AG04450 (cell line): Measurements from ENCODE around the gene ZBTB39. TPM values are rescaled to one million over a fixed set of nuclear protein-coding genes. Genes with fewer than 3 reads are reported as not detected.
"Not testable (repeated sequence)": the region's sequence is repeated elsewhere in the genome, so short reads cannot be mapped to it uniquely, and the experiment has no call there.

Experiments
- CTCF ChIA-PET: fragments of 300-600, 350-600 bp; formaldehyde crosslinking; extraction: SDS; loops from one replicate; lab custom pipeline; 2022; ENCODE audit warnings: antibody characterized with exemption, inconsistent platforms; lab: Charles Lee
- POLR2A ChIA-PET: fragments of 350-600 bp; formaldehyde crosslinking; extraction: SDS; loops from one replicate; lab custom pipeline; 2021; ENCODE audit warnings: antibody characterized with exemption, inconsistent platforms; lab: Yijun Ruan, JAX
- DNase-seq: peaks from one replicate; pipeline ENCODE4 v3.0.0-alpha.2; 2011; ENCODE audit warnings: low read depth, low spot score
- H3K27ac ChIP-seq: one replicate; pipeline ENCODE4 v1.5.1; 2012; ENCODE audit warnings: low read depth, low read length, control low read depth
- H3K27me3 ChIP-seq: one replicate; pipeline ENCODE4 v1.6.0; 2012; ENCODE audit warnings: low read length; ENCODE audit not compliant: control insufficient read depth, insufficient read depth
- H3K4me3 ChIP-seq: 2 replicates; pipeline ENCODE4 v1.5.1; 2011; ENCODE audit warnings: mild to moderate bottlenecking, low read depth, low read length, control low read depth
- H3K9me3 ChIP-seq: 2 replicates; pipeline ENCODE4 v1.5.1; 2012; ENCODE audit warnings: low read length; ENCODE audit not compliant: control insufficient read depth, insufficient read depth
- polyA plus RNA-seq: library from polyadenylated mRNA; depleted of rRNA; stranded (reverse); fragments of >200 nt; gene quantifications from 2 replicates; pipeline ENCODE4 v1.2.3, GENCODE V29; 2011
- TF ChIP-seq, protein P1 (sequence below): IDR thresholded peaks from 2 replicates; pipeline ENCODE4 v1.5.1; 2011; ENCODE audit warnings: low read depth, low read length, control low read depth, inconsistent platforms

ZBTB39 gene
- polyA plus RNA-seq, 1 experiment, result 6.4 TPM

DNA sequence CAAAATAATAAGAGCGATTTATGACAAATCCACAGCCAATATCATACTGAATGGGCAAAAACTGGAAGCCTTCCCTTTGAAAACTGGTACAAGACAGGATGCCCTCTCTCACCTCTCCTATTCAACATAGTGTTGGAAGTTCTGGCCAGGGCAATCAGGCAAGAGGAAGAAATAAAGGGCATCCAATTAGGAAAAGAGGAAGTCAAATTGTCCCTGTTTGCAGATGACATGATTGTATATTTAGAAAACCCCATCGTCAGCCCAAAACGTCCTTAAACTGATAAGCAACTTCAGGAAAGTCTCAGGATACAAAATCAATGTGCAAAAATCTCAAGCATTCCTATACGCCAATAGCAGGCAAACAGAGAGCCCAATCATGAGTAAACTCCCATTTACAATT, 44.1 kb downstream of the ZBTB39 start:
- H3K4me3 ChIP-seq, H3K9me3 ChIP-seq, POLR2A ChIA-PET, H3K27me3 ChIP-seq, H3K27ac ChIP-seq, DNase-seq, CTCF ChIA-PET: not testable (repeated sequence)

DNA sequence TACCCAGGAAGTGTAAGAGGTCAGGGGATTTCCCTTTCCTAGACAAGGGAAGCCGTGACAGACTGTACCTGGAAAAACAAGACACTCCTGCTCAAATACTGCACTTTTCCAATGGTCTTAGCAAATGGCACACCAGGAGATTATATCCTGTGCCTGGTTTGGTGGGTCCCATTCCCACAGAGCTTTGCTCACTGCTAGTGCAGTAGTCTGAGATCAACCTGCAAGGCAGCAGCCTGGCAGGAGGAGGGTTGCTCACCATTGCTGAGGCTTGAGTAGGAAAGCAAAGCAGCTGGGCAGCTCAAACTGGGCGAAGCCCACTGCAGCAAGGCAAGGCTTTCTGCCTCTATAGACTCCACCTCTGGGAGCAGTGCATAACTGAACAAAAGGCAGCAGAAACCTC, 47.9 kb downstream of the ZBTB39 start:
- TF ChIP-seq, protein P1, sequence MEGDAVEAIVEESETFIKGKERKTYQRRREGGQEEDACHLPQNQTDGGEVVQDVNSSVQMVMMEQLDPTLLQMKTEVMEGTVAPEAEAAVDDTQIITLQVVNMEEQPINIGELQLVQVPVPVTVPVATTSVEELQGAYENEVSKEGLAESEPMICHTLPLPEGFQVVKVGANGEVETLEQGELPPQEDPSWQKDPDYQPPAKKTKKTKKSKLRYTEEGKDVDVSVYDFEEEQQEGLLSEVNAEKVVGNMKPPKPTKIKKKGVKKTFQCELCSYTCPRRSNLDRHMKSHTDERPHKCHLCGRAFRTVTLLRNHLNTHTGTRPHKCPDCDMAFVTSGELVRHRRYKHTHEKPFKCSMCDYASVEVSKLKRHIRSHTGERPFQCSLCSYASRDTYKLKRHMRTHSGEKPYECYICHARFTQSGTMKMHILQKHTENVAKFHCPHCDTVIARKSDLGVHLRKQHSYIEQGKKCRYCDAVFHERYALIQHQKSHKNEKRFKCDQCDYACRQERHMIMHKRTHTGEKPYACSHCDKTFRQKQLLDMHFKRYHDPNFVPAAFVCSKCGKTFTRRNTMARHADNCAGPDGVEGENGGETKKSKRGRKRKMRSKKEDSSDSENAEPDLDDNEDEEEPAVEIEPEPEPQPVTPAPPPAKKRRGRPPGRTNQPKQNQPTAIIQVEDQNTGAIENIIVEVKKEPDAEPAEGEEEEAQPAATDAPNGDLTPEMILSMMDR, result no peak
- Histone ChIP-seq H3K27me3 (peaks cover 21% of the 10 kb centered on the region), H3K4me3 (no peak overlapping the region), H3K27ac (no peak overlapping the region), H3K9me3 (peaks cover 9% of the 10 kb centered on the region; the same call in 1 of the 2 replicates)
- ChIA-PET POLR2A (no interaction called here), CTCF (no interaction called here)
- no peak for DNase-seq

DNA sequence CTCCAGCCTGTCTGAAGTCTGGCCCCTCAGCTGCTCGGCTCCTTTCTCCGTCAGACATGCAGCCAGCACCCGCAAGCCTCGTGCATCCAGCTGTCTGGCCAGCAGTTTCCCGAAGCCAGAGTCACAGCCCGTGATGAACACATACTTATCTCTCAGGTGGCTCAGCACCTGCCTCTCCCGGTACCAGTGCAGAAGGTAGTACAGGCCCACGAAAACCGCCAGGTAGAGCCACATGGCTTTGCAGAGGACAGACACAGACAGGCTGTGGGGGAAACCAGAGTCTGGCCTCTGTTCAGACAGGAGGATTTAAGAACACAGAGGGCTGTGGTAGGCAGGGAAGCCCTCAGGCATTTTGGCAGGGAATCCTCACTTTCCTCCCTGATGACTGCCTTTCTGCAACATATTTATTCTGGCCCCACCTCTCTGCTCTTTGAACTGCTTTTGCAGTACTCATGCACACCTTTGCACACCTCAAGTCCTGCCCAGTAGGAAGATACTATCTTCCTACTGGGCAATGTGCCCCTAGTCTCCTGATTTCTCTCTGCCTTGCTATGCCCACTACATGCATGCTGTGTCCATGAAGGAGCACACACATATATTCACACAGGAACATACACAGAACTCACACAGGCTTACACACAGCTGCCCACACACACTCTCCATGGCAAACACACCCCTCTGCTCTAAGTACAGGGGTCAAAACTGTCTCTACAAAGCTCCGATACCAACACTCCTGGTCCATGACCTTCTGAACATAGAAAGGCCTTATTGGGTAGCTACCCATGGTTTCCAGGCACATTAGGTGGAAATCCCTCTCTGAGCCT, 48.9 kb downstream of the ZBTB39 start, which contains the start of gene RDH16:
Gene RDH16, minus strand, starts transcription at position 380 of the 824 bp plus-strand sequence. Its CDS starts 146 bp downstream, at position 234.
- no peak for DNase-seq
- H3K27me3 ChIP-seq, result peaks cover 25% of the 10 kb centered on the region
- ChIA-PET CTCF (interaction anchor here (0.6 kb wide), 1 partner anchor 11 kb away, joined by 3 read pairs; no protein-coding TSS in a partner anchor), POLR2A (no interaction called here)
- no peak within 1 kb of the TSS for H3K27ac ChIP-seq
- TF ChIP-seq, protein P1, result no peak
- H3K9me3 ChIP-seq, result peaks cover 9% of the 10 kb centered on the region; the same call in 1 of the 2 replicates
- H3K4me3 ChIP-seq, result no peak within 1 kb of the TSS

DNA sequence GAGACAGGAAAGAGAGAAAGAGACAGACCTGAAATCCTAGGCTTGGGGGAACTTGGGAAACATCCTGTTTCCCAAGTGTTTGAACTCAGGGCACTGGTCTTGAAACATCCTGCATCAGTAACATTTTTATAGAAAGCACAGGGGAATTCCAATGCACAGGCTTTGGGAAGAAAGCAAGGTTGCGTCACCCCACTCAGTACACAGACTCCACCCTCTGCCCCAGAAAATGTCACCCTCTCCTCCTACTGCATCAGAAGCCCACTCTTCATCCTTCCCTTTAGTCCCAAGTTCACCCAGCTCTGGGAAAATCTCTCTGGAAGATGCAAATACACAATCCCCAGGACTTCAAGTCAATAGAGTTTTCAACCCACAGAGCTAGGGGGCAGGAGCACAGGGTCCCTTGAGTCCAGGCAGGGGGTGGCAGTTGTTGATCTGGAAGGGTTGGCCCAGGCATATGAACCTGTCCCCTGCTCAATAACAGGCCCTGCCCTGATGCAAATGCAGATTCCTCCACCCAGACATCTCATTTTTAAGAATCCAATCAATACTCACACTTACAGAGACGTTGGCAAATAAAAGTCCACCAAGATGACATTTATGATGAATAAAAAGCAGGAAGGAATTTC, 50.6 kb downstream of the ZBTB39 start:
- no peak for DNase-seq
- Histone ChIP-seq H3K27ac (no peak overlapping the region), H3K27me3 (peaks cover 32% of the 10 kb centered on the region), H3K4me3 (no peak overlapping the region), H3K9me3 (peaks cover 9% of the 10 kb centered on the region; the same call in 1 of the 2 replicates)
- CTCF ChIA-PET, result no interaction called here
- POLR2A ChIA-PET, result no interaction called here
- TF ChIP-seq, protein P1, result no peak

DNA sequence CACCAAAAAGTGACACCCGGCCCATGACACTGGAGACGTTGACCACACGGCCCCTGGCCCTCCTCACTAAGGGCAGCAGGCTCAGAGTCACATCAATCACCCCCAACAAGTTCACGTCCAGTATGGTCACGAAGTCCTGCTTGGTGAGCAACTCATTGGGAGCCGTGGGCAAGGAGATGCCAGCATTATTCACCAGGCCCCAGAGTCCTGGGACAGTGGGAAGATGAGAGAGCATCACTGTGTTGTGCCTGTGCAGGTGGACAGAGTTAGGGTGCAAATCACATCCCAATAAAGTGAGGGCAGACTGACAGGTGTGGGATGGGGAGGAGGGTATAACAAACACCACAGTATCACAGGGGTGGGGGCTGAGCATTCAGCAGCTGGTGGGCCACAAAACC, 51.4 kb downstream of the ZBTB39 start:
- DNase-seq, result no peak
- no peak overlapping the region for H3K4me3 ChIP-seq
- POLR2A ChIA-PET, result no interaction called here
- no peak overlapping the region for H3K27ac ChIP-seq
- TF ChIP-seq, protein P1, result no peak
- CTCF ChIA-PET, result no interaction called here
- peaks cover 9% of the 10 kb centered on the region; the same call in 1 of the 2 replicates for H3K9me3 ChIP-seq
- H3K27me3 ChIP-seq, result peaks cover 32% of the 10 kb centered on the region
